Stimulated activated CD4-positive, alpha-beta T cell treated with anti-CD3 and anti-CD28 coated beads, TNF-alpha, amount 100 ng/mL, for 48 hours (primary cell): ENCODE measurements around the gene NCK2.

ENCODE experiments used
- DNase-seq, 3 donors: peaks; one replicate each; pipeline ENCODE4 v3.0.0-alpha.2; 2020; ENCODE audit warnings: low read depth in 3 of 3

NCK2 gene

DNA sequence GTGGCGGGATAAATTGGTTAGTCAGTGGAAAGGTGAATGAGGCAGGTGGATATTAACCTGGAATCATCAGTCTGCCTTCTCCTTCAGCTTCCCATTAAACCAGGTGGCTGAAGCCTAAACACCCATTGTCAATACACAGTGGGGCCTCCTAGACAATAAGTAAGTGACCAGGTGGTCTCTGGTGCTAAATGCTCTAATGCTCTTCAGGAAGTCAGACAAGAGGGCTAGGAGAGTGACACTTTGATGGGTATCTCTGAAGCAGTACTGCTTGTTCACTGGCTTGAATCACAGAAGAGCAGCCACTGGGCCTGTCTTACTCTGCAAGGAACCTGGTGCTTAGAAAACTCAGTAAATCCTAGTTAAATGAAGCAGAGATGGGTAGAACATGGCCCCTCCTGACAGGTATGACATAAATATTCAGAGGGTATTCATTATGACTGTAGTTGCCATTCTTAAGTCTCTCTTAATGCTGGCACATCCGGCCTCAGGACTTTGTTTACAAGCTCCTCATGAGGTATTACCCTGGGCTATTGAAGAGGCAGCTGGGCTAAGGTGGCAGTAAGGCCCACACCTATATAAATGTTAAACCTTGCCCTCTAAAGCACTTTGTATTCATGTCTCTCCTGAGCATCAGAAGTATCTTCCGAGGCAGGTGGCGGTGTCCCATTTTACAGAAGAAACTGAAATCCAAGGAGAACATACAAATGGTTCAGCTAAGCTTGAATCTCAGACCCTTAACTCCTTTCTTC lies 104.9 kb downstream of the NCK2 start:
- DNase-seq, result no peak

DNA sequence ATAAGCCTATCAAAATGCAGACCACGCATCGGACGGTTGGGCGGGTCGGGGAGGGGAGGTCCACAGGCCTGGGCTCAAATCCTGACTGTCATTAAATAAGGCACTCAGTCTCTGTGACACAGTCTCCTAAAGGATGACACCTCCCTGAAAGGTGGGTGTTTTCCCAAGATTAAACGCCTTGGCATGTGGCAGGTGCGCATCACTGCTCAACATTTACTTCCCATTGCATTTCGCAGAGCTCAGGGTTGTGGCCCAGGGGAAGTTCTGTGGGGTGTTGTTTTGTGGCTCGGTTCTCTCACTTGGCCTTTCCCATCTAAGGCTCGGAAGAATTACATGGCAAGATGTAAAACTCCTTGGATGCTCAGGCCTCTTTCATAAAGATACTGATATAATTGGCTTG lies 107.4 kb downstream of the NCK2 start:
- DNase-seq, result no peak

DNA sequence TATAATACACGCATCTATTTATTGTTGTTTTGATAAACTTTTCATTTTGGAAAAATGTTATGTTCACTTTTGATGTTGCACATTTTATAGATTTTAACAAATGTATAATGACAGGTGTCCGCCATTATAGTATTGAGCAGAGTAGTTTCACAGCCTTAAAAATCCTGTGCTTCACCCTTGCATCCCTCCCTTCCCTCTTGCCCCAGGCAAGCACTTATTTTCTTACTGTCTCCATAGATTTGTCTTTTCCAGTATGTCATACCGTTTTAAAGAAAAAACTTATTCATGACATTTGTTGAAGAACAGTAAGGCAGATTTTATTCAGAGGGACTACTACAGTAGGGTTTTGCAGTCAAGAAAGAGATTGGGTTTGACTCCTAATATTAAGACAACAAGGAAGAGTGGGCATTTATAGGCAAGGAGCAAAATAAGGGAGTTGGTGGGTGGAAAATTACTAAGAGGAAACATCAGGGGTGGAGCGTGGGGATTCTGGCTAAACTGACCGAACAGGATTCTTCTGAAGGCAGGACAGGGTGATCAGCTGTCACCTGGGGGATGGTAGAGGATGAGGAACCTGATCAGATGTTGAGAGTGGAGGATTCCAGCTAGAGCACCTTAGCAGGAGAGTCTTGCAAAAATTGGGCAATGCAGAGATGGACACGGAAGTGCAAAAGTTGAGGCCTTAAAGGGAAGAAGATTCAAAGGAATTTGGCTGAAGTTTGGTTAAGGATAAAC lies 108.8 kb downstream of the NCK2 start:
- no peak for DNase-seq

DNA sequence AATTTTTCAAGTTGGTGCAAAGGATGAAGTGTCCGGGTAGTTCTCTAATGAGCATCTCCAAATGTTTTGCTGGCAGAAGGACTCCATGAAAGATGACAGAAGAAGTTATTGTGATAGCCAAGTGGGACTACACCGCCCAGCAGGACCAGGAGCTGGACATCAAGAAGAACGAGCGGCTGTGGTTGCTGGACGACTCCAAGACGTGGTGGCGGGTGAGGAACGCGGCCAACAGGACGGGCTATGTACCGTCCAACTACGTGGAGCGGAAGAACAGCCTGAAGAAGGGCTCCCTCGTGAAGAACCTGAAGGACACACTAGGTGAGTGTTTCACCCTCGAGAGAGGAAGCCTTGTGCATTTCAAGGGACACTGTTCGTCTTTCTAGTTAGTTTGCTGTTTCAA lies 110.3 kb downstream of the NCK2 start:
- no peak for DNase-seq

DNA sequence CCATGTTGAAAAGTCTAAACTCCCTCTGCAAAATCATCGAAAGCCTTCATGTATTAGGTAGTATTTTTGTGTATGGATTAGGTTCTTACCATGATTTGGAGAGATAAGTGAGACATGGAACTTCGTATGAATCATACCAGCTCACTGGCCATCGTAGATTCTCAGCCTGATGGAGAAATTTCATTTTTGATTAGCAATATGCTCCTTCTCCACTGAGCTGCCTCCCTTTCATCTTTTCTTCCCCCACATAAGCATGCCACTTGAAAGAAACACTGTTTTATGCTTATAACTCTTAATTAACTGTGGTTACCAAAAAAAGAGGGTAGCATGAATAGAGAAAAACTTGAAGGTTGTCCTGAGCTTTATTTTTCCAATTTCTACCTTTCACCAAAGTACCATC lies 111.9 kb downstream of the NCK2 start:
- DNase-seq, result no peak

DNA sequence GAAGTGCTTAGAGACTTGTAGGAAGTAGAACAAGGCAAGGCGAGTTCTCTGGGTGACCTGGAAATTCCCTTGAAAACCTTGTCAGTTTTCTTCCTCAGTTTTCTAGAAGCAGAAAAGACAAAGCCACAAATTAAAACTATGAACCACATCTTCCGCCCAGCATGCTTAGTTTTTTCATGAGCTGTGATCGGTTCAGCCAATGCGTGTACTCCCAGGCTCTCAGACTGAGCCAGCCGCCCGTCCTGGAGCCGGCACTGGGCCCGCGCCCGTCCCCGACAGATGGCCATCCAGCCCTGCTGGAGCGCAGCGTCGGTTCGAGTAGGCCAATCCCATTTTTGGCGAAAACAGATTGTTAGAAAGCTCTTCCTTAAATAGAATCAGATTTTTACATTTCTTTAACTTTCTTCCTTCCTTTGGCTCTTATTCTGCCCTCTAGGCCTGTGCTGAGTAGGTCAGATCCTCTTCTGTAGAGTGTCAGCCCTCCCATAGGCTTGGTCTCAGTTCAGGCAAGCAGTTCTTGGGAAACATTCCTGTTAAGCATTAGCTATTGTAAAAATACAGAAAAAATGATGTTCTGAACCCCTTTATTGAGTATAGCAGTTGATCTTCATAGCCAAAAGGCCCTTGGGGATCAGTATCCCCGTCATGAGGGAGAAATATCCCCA lies 112.5 kb downstream of the NCK2 start:
- no peak for DNase-seq

DNA sequence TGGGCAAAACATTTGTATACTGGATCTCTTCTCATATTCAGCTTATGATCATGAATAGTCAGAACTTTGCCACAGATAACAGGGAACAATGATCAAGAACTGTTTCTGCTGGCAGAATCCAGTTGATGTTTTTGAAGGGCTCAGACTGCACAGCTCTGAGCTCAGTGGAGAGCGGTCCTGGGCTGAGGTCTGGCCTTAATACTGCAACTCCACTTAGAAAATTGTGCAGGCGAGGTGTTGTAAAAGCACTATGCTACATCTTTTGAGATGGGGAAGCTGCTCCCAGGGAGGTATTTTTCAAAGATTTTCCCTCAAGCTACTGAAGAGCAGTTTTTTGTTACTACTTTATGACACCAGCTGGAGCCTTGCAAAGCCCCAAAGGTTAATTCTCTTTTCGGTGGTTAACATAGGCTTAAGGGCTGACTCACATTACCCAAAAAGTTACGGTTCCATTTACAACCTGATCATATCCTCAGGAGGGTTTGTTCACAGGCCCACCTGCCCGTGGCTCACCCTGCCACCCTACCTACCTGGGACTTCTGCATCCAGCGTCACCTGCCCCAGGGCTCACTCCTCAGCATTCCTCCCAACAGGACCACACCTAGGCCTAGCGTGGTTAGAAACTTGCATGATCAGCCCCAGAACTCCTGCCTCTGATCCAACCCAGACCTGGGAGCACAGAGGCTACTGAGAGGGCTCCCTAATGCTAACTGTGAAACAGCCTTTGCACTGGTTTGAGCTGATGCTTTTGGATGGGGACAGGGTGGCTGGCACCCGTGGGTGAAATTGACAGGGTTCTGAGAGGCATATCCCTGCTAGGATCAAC lies 114.4 kb downstream of the NCK2 start:
- DNase-seq, result no peak

DNA sequence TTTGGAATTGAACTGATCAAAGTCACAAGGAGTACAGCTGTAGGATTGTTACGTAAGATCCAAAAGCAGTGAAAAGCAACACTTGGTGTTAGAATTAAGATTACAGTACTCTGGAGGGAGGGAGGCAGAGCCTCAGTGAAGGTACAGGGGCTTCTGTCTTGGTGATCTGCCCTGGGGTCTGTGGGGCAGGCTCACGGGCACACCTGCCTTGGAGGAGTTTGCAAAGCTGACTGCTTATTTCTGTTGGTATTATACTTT lies 114.9 kb downstream of the NCK2 start:
- no peak for DNase-seq

DNA sequence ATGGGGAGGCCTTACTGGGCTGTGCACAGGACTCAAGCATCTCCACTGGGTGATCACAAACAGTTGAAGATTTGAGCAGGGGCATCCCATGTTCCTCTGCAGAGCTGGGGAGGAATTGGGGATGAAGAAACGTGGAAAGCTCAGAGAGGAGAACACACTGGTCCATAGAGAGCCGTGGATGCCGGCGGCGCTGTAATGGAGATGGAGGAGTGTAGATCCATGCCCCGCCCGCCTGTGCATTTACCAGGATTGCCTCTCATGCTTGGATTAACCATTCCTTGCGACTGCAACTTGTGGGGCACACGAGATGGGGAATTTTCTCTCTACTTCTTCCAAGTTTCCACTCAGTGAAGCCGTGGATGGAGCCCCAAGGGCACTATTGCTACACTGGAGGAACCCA lies 115.9 kb downstream of the NCK2 start:
- DNase-seq, result no peak

DNA sequence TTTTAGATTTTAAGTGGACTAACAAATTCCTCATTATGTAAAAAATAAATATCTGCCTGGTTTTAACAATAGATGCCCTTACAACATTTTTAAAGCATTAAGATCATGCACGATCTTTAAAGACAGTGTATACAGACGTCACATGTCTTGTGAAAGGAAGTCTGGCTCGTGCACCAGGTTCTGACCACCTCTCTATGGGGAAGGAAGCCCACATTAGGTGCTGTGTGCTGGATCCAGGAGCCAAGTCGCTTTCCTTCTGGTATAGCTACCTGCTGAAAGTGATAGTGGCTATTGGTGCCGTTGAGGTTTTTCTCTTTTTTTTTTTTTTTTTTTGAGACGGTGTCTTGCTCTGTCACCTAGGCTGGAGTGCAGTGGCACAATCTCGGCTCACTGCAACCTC lies 116.5 kb downstream of the NCK2 start:
- no peak for DNase-seq

DNA sequence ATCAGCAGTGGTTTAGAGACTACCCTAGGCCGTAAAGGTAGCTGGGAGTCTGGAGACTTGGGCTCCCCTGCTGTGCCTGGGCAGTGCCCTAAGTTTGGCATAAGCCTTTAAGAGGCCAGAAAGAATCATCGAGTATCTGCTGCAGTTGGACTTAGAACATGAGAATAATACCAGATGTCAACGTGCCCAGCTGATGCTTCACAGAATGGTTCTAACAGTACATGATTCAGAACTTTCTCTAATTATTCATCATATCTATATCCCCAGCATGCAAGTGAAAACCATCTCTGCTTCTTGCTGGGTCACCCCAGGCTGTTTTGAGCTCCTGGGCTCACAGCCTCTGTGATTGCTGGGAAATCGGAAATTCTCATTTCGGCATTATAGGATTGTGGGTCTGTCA lies 118.1 kb downstream of the NCK2 start:
- no peak for DNase-seq

DNA sequence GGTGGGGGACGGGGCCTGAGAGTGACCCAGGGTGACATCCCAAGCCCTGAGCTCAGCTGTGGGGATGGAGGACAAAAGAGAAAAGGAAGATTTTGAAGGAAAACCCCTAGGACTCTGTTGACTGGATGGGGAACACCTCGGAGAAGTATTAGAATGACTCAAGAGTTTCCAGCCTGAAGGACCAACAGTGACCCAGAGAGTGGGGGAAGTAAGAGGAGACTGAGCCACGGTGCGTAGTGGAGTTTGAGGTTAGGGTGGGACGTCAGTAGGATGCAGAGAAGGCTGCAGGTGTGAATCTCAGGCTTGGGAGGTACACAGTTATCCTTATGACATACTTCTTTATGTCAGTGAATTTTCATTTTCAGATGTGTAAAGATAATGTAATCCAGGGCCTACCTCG lies 119.5 kb downstream of the NCK2 start:
- no peak for DNase-seq

DNA sequence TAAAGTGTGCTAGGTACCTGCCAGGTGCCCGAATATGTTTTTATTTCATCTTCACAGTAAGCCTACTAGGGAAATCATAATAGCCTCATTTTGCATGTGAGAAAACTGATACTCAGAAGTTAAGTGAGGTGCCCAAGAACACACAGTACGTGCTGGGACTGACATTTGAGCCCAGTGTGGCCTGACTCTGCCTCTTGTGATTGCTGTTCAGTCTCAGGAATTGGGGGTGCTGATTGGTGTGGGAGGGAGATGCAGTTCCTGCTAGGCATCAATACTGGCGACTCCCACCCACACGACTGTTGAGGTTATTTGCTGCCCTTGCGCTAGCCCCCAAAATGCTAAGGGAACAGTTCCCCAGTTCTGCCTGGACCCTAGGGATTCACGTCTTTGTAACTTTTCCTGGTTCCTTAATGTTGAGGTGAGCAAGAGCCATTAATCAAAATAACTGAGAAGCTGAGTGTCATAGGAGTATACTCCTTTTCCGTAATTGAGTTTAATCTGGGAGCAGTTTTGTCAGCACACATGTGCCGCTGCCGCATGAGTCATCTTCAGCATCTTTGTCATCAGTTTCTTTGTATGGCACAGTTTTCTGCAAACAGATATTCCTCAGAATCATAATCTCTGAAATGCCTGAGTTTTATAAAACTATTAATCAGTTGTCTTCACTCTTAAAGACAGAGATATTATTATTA lies 120.7 kb downstream of the NCK2 start:
- no peak for DNase-seq

DNA sequence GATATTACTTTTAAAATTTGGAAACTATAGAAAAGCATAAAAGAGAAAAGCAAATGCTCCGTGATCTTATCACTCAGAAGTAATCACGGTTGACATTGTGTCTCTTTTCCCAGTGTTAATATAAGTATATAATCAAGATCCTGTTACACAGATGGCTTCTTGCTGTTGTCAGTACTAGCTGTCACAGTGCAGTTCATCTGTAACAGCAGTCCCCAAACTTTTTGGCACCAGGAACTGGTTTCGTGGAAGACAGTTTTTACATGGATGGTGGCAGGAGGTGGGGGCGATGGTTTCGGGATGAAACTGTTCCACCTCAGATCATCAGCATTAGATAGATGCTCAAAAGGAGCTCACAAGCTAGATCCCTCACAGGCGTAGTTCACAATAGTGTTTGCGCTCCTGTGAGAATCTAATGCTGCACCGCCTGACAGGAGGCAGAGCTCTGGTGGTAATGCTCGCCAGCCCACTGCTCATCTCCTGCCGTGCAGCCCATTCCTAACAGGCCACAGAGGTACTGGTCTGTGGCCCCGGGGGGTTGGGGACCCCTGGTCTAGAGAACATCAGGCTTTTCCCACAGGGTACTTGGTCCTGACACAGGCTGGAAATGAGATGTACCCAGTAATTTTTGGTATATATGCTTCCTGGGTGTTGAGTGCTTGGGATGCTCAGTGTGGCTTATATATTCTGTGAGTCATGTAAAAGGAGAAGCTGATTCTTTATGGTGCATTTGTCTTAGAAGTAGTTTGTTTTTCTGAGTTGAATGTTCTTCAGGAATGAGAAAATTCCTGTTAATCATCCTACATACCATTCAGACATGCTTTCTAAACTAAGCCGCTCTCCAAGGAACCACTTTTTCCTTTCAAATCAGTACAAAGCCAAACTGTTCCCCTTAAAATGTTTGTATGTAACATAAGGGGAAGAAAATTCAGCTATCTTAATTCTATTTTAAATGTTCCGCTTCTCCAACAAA lies 121.8 kb downstream of the NCK2 start:
- DNase-seq, result no peak

DNA sequence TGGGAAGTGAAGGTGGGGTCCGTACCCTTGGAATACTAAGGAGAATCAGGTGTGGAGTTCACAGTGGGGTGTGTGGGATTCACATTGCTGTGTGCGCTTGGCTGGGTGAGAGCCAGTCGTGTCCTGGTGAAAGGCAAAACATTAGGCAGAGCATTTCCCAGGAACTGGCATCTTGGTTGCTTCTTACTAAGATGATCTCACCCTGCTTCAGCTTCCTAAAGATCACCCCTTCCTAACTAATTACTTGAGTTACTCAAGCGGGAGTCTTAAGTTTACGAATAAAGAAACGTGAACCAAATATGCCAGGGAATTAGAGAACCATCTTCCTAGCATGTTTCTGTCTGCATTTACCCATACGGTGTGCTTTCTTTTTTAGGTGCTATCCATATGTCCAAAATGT lies 122.9 kb downstream of the NCK2 start:
- no peak for DNase-seq

DNA sequence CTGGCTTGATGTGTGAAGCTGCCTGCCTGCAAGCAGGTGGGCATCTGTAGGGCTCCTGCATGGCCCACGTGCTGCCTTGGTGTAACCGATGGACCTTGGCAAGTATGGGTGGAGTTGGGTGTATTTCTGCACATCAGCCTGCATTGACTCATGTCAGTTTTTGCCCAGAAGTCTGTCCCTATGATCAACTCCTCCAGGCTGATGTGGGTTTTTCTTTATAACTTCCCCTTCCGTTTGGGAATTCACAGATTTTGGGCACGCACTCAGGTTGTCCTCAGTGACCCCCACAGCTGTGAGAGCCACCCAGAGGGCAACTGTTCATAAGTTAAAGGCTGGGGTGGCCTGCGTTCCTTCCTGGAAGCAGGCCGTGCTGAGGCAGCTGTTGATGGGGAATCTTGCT lies 123.3 kb downstream of the NCK2 start:
- no peak for DNase-seq

DNA sequence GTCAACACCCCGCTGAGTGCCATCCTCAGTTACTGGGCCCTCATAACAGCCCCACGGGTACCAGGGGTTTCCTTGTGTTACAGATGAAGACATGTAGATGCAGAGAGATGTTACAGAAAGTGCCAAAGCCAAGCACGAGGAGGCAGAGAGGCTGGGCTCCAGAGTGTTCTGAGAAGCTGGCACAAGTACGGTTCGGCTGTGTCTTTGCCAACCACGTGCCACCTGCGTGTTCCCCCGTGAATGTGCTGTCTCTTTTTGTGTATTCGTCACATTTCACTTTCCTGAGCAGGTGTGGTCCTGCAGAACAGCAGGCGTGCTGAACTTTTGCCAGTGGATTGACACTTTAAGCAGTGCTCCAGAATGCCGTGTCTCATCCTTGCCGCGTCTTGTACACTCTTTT lies 124.6 kb downstream of the NCK2 start:
- DNase-seq, result no peak

DNA sequence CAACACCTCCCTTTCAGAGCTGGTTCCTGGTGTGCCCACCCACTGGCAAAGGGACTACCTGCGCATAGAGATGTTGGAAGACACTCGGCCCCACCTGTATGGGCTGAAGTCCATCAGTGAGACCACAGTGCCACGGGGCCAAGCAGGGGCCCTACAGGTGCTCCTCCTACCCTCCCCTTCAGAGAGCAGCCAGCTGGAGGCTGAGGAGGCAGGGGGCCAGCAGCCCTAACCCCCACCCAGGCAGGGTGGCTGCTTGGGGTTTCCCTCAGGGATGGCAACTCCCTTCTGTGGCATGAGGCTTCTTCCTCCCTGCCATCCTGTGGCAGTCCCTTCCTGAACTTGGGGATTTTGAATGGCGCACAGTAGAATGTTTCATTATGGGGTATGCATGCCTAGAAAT lies 125.3 kb downstream of the NCK2 start:
- DNase-seq, result no peak

DNA sequence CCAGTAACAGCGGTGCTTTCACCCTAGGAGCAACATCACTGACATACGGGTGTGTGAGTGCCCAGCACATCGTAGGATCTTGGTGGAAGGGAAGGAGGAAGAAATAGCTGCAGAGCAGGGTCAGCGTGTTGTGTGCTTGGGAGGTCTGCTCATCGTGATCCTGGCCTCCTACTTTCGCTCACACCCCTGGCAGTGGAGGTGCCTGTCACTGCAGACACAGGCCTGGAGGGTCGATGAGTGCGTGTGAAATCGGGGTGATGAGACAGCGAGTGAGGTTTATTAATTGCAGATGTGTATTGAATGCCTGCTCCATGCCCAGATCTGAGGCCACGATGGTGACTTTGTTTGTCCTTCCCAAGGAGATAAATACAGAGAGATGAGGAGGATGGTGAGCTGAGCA lies 126.1 kb downstream of the NCK2 start:
- no peak for DNase-seq

DNA sequence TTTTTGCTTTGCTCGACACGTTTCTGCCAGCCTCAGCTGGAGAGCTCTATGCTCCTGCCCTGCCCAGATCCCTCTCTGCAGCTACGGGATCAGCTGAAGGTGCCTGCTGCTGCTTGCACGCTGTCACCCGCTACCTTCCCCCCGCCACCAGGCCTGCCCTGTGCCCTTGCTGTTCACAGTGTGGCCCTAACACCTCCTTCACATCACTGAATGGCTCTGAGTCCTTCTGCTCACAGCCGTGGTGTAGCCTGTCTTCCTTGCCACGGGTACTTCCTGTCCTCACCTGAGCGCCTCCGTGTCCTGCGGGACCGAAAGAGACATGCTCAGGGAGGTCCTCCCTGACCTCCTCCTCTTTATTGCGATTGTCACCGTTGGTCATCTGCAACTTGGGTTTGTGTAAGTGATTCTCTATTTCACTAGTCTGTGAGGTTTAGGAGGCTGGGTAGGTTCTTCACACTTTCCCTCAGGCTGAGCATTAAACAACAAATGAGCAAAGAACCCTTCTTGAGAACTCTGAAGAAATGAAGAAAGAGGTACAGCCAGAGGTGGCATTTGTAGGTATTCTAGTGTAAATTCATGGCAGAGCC lies 127.5 kb downstream of the NCK2 start:
- no peak for DNase-seq
